ENCODE data around the gene MZB1. TPM values are rescaled to one million over a fixed set of nuclear protein-coding genes. Genes with fewer than 3 reads are reported as not detected.

Gene MZB1
- total RNA-seq, 6 experiments from 2014 or later: 0.37 to 5.1 (median 1.1) TPM

GRCh38 chr5:139340051-139340450, 49.7 kb downstream of the MZB1 start:
- H3K36me3 ChIP-seq: no peaks in the 10 kb centered on the region
- no peak overlapping the region for H3K4me3 ChIP-seq
- intact Hi-C loops (cut with DNase I): no loop called here
- TF ChIP-seq, protein P1, sequence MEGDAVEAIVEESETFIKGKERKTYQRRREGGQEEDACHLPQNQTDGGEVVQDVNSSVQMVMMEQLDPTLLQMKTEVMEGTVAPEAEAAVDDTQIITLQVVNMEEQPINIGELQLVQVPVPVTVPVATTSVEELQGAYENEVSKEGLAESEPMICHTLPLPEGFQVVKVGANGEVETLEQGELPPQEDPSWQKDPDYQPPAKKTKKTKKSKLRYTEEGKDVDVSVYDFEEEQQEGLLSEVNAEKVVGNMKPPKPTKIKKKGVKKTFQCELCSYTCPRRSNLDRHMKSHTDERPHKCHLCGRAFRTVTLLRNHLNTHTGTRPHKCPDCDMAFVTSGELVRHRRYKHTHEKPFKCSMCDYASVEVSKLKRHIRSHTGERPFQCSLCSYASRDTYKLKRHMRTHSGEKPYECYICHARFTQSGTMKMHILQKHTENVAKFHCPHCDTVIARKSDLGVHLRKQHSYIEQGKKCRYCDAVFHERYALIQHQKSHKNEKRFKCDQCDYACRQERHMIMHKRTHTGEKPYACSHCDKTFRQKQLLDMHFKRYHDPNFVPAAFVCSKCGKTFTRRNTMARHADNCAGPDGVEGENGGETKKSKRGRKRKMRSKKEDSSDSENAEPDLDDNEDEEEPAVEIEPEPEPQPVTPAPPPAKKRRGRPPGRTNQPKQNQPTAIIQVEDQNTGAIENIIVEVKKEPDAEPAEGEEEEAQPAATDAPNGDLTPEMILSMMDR (IDR thresholded peaks at IDR 0.05): no peak
- TF ChIP-seq POLR2A (IDR thresholded peaks at IDR 0.05): no peak
- H3K4me1 ChIP-seq: peaks cover 0 to 28% (median 4%) of the 10 kb centered on the region in 4 donors
- no peak overlapping the region for H3K27ac ChIP-seq
- no peak for ATAC-seq
- H3K9me3 ChIP-seq: no peaks in the 10 kb centered on the region
- no peak for DNase-seq
- 80% methylated on average over 1 of the region's 2 CpGs for WGBS (ENCODE audit: insufficient coverage, low coverage, low lambda C conversion rate, missing lambda C conversion rate)
- no peaks in the 10 kb centered on the region for H3K27me3 ChIP-seq

Other genes with a start within 250 kb of the MZB1 start
- 10 to 100 TPM; 57.6 to 94.9 (median 67.0) TPM for gene SIL1, start 191.5 kb downstream of the MZB1 start, total RNA-seq
- 10 to 100 TPM; 43.5 to 73.8 (median 65.3) TPM for gene MATR3, start 96.2 kb downstream of the MZB1 start, total RNA-seq
- gene PAIP2, start 48.1 kb downstream of the MZB1 start, total RNA-seq: 10 to 100 TPM; 34.5 to 55.8 (median 41.4) TPM
- 10 to 100 TPM; 11.7 to 51.0 (median 22.8) TPM for gene SLC23A1, start 6.6 kb downstream of the MZB1 start, total RNA-seq
- under 1 TPM; 0.25 to 0.51 (median 0.41) TPM for gene PROB1, start 5.2 kb upstream of the MZB1 start, total RNA-seq
- 1 to 10 TPM; 1.5 to 4.0 (median 2.6) TPM for gene SPATA24, start 14.2 kb upstream of the MZB1 start, total RNA-seq
- gene DNAJC18, start 49.6 kb upstream of the MZB1 start, total RNA-seq: 1 to 10 TPM in 2 of 6 experiments, under 1 TPM in 4; 0.37 to 2.9 (median 0.75) TPM
- 1 to 10 TPM; 1.2 to 5.1 (median 2.3) TPM for gene ECSCR, start 72.8 kb upstream of the MZB1 start, total RNA-seq
- not detected for gene SMIM33, start 81.1 kb upstream of the MZB1 start, total RNA-seq
- gene STING1, start 92.8 kb upstream of the MZB1 start, total RNA-seq: 10 to 100 TPM in 2 of 6 experiments, 1 to 10 TPM in 4; 4.9 to 11.3 (median 7.0) TPM
- gene UBE2D2, start 171.4 kb upstream of the MZB1 start, total RNA-seq: 10 to 100 TPM; 38.3 to 68.3 (median 53.1) TPM

Data from right lobe of liver (tissue), 6 donors.